Common myeloid progenitor, CD34-positive (primary cell): Measurements from ENCODE around the gene IFITM2.
"Not testable (repeated sequence)": the region's sequence is repeated elsewhere in the genome, so short reads cannot be mapped to it uniquely, and the experiment has no call there.

Source experiments
- CTCF ChIA-PET: fragments of 350-600 bp; sonication (Branson Sonifier 250); formaldehyde crosslinking; loops from one replicate; lab custom pipeline; 2021; ENCODE audit warnings: antibody characterized with exemption; lab: Charles Lee
- POLR2A ChIA-PET: fragments of 350-600 bp; sonication (Branson Sonifier 250); formaldehyde crosslinking; loops from one replicate; lab custom pipeline; 2021; ENCODE audit warnings: antibody characterized with exemption; lab: Charles Lee
- DNase-seq, 3 donors: peaks; one replicate each; pipeline versions ENCODE4 v3.0.0 to v3.0.0-alpha.2; 2013
- H3K27ac ChIP-seq, 2 experiments: 1 replicate in 1 of 2; 2 replicates in 1 of 2; pipeline ENCODE4 v1.7.0; 2013; ENCODE audit warnings: inconsistent platforms in 2 of 2, low read length in 2 of 2, mild to moderate bottlenecking in 2 of 2, low read depth in 1 of 2, moderate library complexity in 1 of 2; ENCODE audit not compliant: severe bottlenecking in 2 of 2, insufficient read depth in 1 of 2, poor library complexity in 1 of 2
- H3K27me3 ChIP-seq, 5 experiments: replicated peaks in 2 of 5; 1 replicate in 3 of 5; 2 replicates in 2 of 5; pipeline versions ENCODE4 v1.6.1 to v1.7.0; 2013; ENCODE audit warnings: low read length in 4 of 5, mild to moderate bottlenecking in 2 of 5, moderate library complexity in 2 of 5, inconsistent platforms in 1 of 5; ENCODE audit not compliant: insufficient read depth in 5 of 5, control insufficient read depth in 4 of 5
- H3K36me3 ChIP-seq, 4 experiments: 1 replicate in 2 of 4; 2 replicates in 2 of 4; pipeline versions ENCODE4 v1.6.1 to v1.7.0; 2013; ENCODE audit warnings: low read length in 3 of 4, control low read depth in 1 of 4, mild to moderate bottlenecking in 1 of 4; ENCODE audit not compliant: control insufficient read depth in 4 of 4, insufficient read depth in 4 of 4
- H3K4me1 ChIP-seq, 4 experiments: 1 replicate in 3 of 4; 2 replicates in 1 of 4; pipeline versions ENCODE4 v1.6.1 to v1.7.1; 2013; ENCODE audit warnings: low read length in 3 of 4, mild to moderate bottlenecking in 3 of 4, control low read depth in 1 of 4, inconsistent platforms in 1 of 4, moderate library complexity in 1 of 4; ENCODE audit not compliant: control insufficient read depth in 4 of 4, insufficient read depth in 4 of 4; ENCODE audit errors: control extremely low read depth in 1 of 4
- H3K4me3 ChIP-seq, 7 experiments: 1 replicate in 4 of 7; 2 replicates in 3 of 7; pipeline versions ENCODE4 v1.5.1 to v1.7.0; 2013; ENCODE audit warnings: mild to moderate bottlenecking in 7 of 7, low read length in 6 of 7, moderate library complexity in 6 of 7, inconsistent platforms in 2 of 7, low read depth in 2 of 7, control low read depth in 1 of 7; ENCODE audit not compliant: insufficient read depth in 4 of 7, control insufficient read depth in 1 of 7; ENCODE audit errors: extremely low read depth in 1 of 7
- H3K9me3 ChIP-seq, 5 experiments: 1 replicate in 4 of 5; 2 replicates in 1 of 5; pipeline versions ENCODE4 v1.6.1 to v1.7.1; 2013; ENCODE audit warnings: low read length in 4 of 5, mild to moderate bottlenecking in 2 of 5, inconsistent platforms in 1 of 5, low read depth in 1 of 5, moderate library complexity in 1 of 5; ENCODE audit not compliant: control insufficient read depth in 4 of 5, insufficient read depth in 2 of 5; ENCODE audit errors: control extremely low read depth in 1 of 5
- WGBS: methylation state at CpG from one replicate; pipeline ENCODE4 v1.1.5; 2013; ENCODE audit not compliant: insufficient coverage; 5-methylcytosine and 5-hydroxymethylcytosine counted together

Gene IFITM2

DNA sequence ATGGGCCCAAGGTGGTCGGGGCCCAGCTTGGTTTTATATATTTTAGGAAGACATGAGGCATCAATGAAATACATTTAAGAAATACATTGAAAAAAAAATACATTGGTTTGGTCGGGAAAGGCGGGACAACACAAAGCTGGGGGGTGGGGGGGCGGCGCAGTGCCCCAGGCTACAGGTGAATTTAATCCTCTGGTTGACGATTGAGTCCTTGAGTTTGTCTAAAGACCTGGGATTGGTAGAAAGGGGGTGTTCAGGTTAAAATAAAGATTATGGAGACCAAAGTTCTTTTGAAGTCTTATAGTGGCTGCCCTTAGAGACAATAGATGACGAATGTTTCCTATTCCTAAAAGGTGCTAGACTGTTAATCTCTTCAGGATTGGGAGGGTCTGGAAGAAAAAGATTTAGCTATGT lies 9.3 kb downstream of the IFITM2 start:
- POLR2A ChIA-PET = interaction anchor here (0.6 to 1.4 kb wide), 4 partner anchors 9 to 43 kb away, joined by 3 to 5 read pairs (median 4); partner anchors contain the start of gene IFITM2
- peaks cover 8 to 72% (median 62%) of the 10 kb centered on the region in 4 experiments for H3K4me1 ChIP-seq
- peak overlapping the region in 2 of 7 experiments; percentile 55 to 79 for H3K4me3 ChIP-seq
- H3K27ac ChIP-seq = peak overlapping the region in 1 of 2 experiments; percentile 25
- no peak for DNase-seq
- WGBS = 97% methylated on average over 5 of the region's 7 CpGs
- H3K9me3 ChIP-seq = no peaks in the 10 kb centered on the region
- H3K27me3 ChIP-seq = peaks cover 0 to 21% (median 0%) of the 10 kb centered on the region in 5 experiments
- CTCF ChIA-PET = interaction anchor here (0.7 to 3.6 kb wide), 9 partner anchors 8 to 148 kb away, joined by 3 to 37 read pairs (median 4); partner anchors contain the start of gene IFITM2
- peaks cover 0 to 10% (median 2%) of the 10 kb centered on the region in 4 experiments for H3K36me3 ChIP-seq

DNA sequence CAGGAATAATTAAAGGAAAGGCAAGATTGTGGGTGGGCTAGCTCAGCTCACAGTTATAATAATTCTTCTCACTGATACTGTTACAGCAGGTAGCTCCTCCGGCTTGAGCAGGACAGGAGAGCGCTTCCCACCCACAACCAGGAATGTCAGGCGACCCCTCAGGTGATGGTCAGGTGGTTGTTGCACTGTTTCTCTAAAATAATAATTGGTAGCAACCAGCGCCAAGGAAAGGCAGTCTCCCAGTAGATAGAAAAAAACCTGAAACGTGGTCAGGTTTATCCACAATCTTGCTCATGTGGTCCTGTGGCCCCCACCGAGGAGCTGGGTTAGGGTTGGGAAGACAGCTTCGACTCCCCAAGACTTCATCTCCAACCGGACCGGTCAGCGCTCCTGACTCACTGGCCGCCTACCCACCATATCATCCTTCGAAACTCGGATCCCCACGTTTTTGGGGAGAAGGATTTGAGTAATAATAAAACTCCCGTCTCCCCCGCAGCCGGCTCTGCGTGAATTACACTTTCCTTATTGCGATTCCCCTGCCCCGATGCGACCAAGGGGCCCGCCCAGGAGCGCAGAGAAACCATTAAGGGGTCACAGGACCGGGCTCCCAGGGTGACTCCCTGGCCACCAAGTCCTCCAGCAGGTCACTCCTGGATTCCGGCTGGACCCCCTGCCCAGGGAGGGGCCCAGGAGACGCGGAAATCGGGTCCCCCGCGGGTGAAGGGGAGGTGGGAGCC lies 10.2 kb downstream of the IFITM2 start:
- peaks cover 0 to 21% (median 0%) of the 10 kb centered on the region in 5 experiments for H3K27me3 ChIP-seq
- 100% methylated on average over 3 of the region's 30 CpGs for WGBS
- not testable (repeated sequence) for H3K27ac ChIP-seq, H3K9me3 ChIP-seq, DNase-seq
- H3K36me3 ChIP-seq = peaks cover 0 to 10% (median 2%) of the 10 kb centered on the region in 4 experiments
- ChIA-PET POLR2A (interaction anchor here (1.0 kb wide), 1 partner anchor 10 kb away, joined by 3 read pairs; the partner anchor contains the start of gene IFITM2), CTCF (interaction anchor here (0.7 to 3.6 kb wide), 7 partner anchors 8 to 148 kb away, joined by 3 to 37 read pairs (median 4); partner anchors contain the start of gene IFITM2)
- peaks cover 3 to 62% (median 53%) of the 10 kb centered on the region in 4 experiments for H3K4me1 ChIP-seq
- H3K4me3 ChIP-seq = peak overlapping the region in 2 of 7 experiments; percentile 15 to 50

- CTCF ChIA-PET = interaction anchor here (1.9 to 3.6 kb wide), 2 partner anchors 12 to 13 kb away, joined by 6 to 37 read pairs; partner anchors contain the start of gene IFITM2
- WGBS = no CpG with 5 or more reads among the region's 79 CpGs
- H3K4me1 ChIP-seq = peaks cover 0 to 59% (median 46%) of the 10 kb centered on the region in 4 experiments
- H3K27ac ChIP-seq, H3K9me3 ChIP-seq, DNase-seq, POLR2A ChIA-PET: not testable (repeated sequence)
- peaks cover 0 to 10% (median 2%) of the 10 kb centered on the region in 4 experiments for H3K36me3 ChIP-seq
- peaks cover 0 to 21% (median 0%) of the 10 kb centered on the region in 5 experiments for H3K27me3 ChIP-seq
- peak overlapping the region in 6 of 7 experiments; percentile 38 to 70 (median 50) for H3K4me3 ChIP-seq
Measured at GRCh38 chr11:318405-319120, 10.9 kb downstream of the IFITM2 start.

GRCh38 chr11:319121-319887 lies 11.7 kb downstream of the IFITM2 start:
- CTCF ChIA-PET = interaction anchor here (1.9 kb wide), 1 partner anchor 11 kb away, joined by 6 read pairs; no protein-coding TSS in a partner anchor
- peaks cover 0 to 58% (median 40%) of the 10 kb centered on the region in 4 experiments for H3K4me1 ChIP-seq
- POLR2A ChIA-PET, H3K9me3 ChIP-seq, H3K27ac ChIP-seq, DNase-seq: not testable (repeated sequence)
- H3K27me3 ChIP-seq = peaks cover 0 to 21% (median 0%) of the 10 kb centered on the region in 5 experiments
- peak overlapping the region in 6 of 7 experiments; percentile 38 to 83 (median 53) for H3K4me3 ChIP-seq
- peaks cover 0 to 10% (median 2%) of the 10 kb centered on the region in 4 experiments for H3K36me3 ChIP-seq
- WGBS = 49% methylated on average over 13 of the region's 29 CpGs

DNA sequence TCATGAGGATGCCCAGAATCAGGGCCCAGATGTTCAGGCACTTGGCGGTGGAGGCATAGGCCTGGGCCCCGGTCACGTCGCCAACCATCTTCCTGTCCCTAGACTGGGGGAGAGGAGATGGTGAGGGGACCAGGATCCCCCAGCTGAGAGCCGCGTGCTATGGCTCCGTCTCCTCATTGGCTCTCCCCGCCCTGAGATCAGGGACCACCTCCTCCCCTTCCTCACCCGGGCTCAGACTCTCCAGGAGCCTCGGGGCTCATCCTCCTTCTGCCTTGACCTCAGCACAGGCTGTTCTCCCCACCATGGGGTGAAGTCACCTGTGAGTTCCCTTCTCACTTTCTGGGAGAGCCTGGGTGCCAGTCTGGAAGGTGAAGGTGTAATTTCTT lies 12.3 kb downstream of the IFITM2 start:
- POLR2A ChIA-PET, H3K9me3 ChIP-seq, DNase-seq: not testable (repeated sequence)
- CTCF ChIA-PET = interaction anchor here (1.9 kb wide), 1 partner anchor 10 kb away, joined by 6 read pairs; no protein-coding TSS in a partner anchor
- Histone ChIP-seq H3K36me3 (peaks cover 0 to 10% (median 2%) of the 10 kb centered on the region in 4 experiments), H3K27me3 (peaks cover 0 to 21% (median 0%) of the 10 kb centered on the region in 5 experiments), H3K4me3 (peak overlapping the region in 5 of 7 experiments; percentile 47 to 83 (median 69)), H3K4me1 (peaks cover 0 to 60% (median 37%) of the 10 kb centered on the region in 4 experiments), H3K27ac (peak overlapping the region in 1 of 2 experiments; percentile 73)
- no CpG with 5 or more reads among the region's 10 CpGs for WGBS

DNA sequence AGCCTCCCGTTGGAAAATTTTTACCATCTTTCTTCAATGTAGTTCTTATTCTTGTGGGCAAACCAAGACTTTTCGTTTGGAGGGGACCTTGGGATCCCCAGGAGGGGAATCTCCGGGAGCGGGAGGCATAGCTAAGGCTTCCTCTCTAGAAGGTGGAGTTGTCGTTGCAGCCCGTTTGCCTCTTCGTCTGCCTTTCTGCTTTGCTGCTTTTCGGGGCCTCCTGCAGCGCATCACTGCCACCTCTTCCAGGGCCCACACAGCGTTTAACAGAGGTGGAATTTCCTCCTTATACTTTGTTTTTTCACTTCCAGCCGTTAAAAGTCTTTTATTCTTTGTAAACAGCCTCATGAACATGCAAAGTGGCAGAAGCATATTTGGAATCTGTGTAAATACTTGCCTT lies 16.5 kb downstream of the IFITM2 start:
- H3K36me3 ChIP-seq = no peaks in the 10 kb centered on the region
- H3K4me1 ChIP-seq = peaks cover 2 to 62% (median 37%) of the 10 kb centered on the region in 4 experiments
- ChIA-PET POLR2A (no interaction called here), CTCF (interaction anchor here (1.2 to 1.3 kb wide), 2 partner anchors 16 to 39 kb away, joined by 3 to 5 read pairs; no protein-coding TSS in a partner anchor)
- DNase-seq = no peak
- no peaks in the 10 kb centered on the region for H3K9me3 ChIP-seq
- no peaks in the 10 kb centered on the region for H3K27me3 ChIP-seq
- WGBS = 89% methylated on average over 8 of the region's 11 CpGs
- no peak overlapping the region for H3K4me3 ChIP-seq
- peak overlapping the region in 1 of 2 experiments; percentile 62 for H3K27ac ChIP-seq
